Neural progenitor cell (in vitro differentiated cells): ENCODE data around the gene IPCEF1.

ENCODE experiments used
- EZH2 ChIP-seq: fragments of 200-600 bp; sonication (generic); IDR thresholded peaks from 2 replicates; pipeline ENCODE4 v1.6.1; 2017; ENCODE audit warnings: antibody characterized with exemption, mild to moderate bottlenecking, moderate library complexity
- EZH2phosphoT487 ChIP-seq: fragments of 200-600 bp; sonication (generic); IDR thresholded peaks from 2 replicates; pipeline ENCODE4 v1.6.1; 2017; ENCODE audit warnings: antibody characterized with exemption
- TF ChIP-seq, protein P1 (sequence below): fragments of 200-600 bp; sonication (generic); IDR thresholded peaks from 2 replicates; pipeline ENCODE4 v1.5.1; 2017; ENCODE audit warnings: antibody characterized with exemption, mild to moderate bottlenecking

- no peak for TF ChIP-seq EZH2phosphoT487
- TF ChIP-seq, protein P1, sequence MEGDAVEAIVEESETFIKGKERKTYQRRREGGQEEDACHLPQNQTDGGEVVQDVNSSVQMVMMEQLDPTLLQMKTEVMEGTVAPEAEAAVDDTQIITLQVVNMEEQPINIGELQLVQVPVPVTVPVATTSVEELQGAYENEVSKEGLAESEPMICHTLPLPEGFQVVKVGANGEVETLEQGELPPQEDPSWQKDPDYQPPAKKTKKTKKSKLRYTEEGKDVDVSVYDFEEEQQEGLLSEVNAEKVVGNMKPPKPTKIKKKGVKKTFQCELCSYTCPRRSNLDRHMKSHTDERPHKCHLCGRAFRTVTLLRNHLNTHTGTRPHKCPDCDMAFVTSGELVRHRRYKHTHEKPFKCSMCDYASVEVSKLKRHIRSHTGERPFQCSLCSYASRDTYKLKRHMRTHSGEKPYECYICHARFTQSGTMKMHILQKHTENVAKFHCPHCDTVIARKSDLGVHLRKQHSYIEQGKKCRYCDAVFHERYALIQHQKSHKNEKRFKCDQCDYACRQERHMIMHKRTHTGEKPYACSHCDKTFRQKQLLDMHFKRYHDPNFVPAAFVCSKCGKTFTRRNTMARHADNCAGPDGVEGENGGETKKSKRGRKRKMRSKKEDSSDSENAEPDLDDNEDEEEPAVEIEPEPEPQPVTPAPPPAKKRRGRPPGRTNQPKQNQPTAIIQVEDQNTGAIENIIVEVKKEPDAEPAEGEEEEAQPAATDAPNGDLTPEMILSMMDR: no peak
- TF ChIP-seq EZH2: no peak
Measured at GRCh38 chr6:154345811-154346210, 10.8 kb downstream of the IPCEF1 start.
